Left lobe of liver (tissue), 2 donors: ENCODE measurements around the gene FNDC3B. TPM values are rescaled to one million over a fixed set of nuclear protein-coding genes. Genes with fewer than 3 reads are reported as not detected.
"Not testable (repeated sequence)": the region's sequence is repeated elsewhere in the genome, so short reads cannot be mapped to it uniquely, and the experiment has no call there.

ENCODE experiments used
- ATAC-seq: fragments of 200-7000 bp; cut with Tn5 transposase; one replicate; pipeline ENCODE4 v1.9.1; 2020; ENCODE audit warnings: mild to moderate bottlenecking, moderate library complexity
- DNase-seq: peaks from one replicate; pipeline ENCODE4 v3.0.0-alpha.2; 2020; ENCODE audit warnings: low spot score
- total RNA-seq: library from RNA; stranded (reverse); gene quantifications from one replicate; pipeline ENCODE4 v1.2.1, GENCODE V29; 2021
- donor health status: DM: no; HTN: no; CAD: no; lungs with moderate emphysema.
- donor health status: DM: no; HTN: yes; CAD: no.

FNDC3B gene
- total RNA-seq, 1 donor from 2014 or later, result 44.6 TPM

DNA sequence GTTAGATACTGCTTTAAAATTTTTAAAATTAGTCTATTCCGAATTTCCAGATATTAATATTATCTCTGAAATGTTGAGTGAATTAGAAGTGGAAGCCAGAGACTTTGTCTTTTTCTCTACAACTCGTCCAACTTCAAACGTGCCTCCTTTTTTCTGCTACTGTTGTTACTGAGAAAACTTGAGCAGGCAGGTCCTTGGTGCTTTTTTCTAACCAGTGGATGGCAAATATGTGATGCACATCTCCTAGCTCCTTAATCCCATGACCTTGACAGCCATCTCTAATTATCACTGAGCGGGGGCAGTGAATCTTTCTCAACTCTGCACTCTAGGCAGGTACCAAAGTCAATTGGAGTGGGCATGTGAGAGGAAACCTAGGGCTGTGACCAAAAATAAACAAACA lies 50.7 kb downstream of the FNDC3B start:
- DNase-seq (no peak), ATAC-seq (no peak)

DNA sequence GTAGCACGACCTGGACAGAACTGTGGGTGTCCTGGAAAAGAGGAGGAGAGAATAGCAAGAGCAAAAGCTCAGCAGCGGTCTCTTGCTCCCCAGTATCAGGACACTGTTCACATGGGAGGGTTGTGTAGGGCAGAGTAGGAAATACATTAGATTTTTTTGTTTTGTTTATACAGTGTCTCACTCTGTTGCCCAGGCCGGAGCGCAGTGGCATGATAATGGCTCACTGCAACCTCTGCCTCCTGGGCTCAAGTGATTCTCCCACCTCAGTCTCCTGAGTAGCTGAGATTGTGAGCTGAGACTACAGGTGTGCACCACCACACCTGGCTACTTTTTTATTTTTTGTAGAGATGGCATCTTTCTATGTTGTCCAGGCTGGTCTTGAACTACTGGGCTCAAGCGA lies 53.3 kb downstream of the FNDC3B start:
- ATAC-seq (no peak), DNase-seq (no peak)

DNA sequence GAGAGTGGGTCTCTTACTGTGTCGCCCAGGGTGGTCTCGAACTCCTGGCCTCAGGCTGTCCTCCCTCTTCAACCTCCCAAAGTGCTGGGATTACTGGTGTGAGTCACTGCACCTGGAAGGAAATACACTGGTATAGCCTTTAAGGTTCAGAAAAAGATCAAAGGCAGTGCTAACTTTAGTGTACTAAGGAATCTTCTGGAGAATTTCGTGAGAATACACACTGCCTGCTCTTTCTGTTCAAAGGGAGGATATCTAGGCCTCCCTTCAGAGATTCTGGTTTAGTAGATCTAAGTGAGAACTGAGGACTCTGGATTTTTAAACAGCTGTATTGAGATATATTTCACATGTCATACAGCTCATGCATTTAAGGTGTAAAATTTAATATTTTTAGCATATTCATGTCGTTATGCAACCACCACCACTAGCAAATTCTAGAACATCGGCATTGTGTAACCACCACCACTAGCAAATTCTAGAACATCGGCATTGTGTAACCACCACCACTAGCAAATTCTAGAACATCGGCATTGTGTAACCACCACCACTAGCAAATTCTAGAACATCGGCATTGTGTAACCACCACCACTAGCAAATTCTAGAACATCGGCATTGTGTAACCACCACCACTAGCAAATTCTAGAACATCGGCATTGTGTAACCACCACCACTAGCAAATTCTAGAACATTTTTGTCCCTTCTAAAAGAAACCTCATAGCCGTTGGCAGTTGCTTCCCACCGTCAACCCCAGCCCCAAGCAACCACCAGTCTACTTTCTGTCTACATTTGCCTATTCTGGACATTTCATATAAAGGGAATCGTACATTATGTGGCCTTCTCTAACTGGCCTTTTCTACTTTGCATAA lies 54.4 kb downstream of the FNDC3B start:
- DNase-seq, result not testable (repeated sequence)

DNA sequence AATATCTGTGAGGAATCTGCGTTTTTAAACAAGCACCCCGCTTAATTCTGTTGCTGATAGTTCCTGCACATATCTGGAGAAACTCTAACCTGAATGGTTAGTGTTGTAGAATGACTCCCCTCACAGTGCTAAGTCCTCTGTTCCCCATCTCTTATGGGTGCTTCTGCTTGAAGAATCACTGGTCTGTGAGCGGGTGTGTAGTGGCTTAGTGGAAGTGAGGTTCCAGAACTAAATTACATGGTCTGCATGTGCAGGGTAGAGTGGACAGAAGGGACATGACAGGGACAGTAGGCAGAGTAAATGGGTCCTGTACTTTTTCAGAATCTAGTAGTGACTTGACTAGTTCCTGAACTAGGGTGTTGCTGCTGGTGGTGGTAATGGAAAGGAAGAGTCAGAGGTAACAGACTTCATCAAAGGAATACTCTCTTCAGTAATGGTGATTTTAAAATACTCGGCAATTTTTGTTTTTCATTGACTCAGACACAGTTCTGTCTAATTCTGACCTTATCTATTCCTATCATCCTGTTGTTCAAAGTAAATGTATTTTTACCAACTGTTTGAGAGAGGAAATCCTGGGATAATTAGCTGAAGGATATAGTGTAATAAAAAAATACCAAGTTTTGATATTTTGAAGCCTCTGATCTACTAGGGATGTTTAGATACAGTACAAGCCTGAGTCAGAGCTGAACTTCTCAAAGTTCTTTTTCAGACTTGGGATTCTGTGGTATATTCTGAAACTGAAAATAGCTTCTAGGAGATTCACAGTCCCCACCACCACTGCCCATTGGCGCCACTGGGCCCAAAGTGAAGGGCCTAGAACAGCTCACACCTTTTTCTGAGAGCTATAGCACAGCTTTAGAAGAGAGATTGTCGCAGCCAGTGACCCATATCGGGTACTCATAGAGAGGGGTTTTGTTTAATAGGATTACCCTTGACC lies 55.5 kb downstream of the FNDC3B start:
- no peak for DNase-seq
- ATAC-seq, result no peak

More for the DNA sequence above, 54.4 kb downstream of the FNDC3B start:
- not testable (repeated sequence) for ATAC-seq

DNA sequence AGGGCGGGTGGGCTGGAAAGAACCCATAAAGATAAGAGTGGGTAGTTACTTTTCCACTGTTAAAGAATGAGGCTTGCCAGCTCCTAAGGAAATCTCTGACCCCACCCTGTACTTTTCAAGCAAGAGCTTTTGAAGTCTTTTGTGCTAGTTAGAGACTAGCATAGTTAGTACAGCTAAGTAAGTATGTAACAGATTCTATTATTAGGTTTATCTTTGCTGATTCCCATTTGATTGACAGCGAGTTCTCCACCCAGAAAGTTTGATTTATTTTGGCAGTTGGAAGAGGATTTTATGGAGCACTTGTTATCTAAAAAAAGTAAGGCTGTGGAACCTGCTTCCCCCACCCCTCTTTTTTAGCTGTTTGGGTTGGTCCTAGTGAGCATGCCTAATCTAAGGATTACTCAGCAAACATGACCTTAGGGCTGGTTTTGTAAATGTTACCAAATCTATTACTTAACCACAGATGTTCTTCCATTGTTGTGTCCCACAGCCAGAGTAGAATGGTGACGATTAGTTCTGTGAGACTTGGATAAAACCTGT lies 57.6 kb downstream of the FNDC3B start:
- DNase-seq (peak; percentile 59), ATAC-seq (peak; percentile 78)

DNA sequence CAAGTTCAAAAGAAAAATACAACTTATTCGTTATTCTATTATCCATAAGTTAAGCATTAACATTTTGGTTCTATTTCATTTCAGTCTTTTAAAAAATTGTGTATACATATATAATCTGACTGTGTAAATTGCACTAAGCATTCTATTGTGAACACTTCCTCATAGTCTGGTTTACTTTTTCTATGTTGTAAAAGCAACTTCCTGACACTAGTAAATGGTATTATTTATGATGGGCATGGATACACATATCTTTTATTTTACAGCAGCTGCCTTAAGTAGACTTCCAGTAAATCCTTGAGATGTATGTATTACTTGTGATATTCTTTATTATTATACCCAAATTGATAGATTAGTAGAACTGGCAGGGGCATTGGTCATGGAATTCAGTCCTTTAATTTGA lies 58.2 kb downstream of the FNDC3B start:
- ATAC-seq (no peak), DNase-seq (no peak)

DNA sequence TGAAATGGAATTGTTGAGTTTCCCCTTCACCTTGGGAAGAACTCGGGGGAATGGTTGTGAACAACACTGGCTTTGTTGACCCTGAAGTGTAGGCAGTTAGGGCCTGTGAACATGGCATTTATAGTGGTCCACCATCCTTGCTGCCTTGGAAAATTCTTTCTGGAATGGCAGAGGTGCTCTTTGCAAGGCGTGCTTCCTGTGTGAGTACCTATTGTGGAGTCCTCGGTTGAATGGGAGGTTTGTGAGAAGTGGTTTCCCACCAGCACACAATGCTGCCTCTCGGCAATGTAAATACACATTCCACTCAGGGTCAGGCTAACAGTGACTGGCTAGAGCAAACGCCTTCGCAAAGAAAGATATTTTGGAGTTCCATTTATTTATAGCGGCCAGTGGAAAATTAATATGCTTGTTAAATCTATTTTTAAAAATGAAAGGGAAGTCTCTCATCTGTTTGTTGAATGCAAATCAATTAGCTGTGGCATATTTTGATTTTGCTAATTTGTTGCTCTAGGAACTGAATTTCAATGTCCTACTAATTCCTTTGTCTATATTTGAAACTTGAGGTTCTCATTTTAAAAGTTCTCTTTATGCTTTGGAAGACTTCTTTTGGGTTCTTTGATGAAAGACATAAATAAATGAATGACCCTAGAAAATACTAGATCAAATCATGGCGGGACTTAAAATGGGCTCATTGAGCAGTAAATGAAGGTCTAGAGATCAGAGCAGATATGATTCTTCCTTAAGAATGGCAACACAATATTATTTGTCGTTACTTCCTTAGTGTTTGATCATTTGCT lies 59.5 kb downstream of the FNDC3B start:
- no peak for DNase-seq
- no peak for ATAC-seq

DNA sequence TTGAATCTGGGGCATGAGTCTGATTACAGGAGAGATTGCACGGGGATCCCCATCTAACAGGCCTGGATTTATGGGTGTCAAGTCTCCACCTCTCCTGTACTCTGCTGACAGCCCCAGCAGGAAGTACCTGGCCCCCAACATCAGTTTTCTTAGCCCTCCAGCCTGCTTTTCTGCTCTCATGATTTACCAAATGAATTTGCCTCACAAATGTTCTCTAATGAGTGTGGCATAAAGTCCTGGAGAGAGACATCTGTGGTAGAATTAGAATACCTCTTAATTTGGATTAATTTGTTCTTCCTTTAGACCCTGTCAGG lies 60.1 kb downstream of the FNDC3B start:
- no peak for ATAC-seq
- DNase-seq, result no peak

DNA sequence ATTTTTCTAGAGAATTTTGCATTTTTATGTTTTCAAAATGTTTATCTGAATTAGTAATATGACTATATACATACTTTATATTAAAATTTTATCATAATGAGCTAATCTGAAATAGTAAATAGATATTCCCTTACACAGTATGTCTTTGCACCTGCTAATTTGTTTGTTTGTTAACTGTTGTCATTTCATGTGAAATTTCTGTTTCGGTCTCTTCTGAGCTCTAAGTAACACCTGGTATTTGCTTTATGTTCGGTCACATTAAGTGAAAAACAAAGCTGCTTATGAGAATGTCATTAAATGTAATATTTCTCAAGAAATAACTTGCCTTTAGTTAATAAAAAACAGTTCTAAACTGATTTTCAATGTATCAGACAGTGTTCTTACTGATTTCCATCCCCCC lies 61.1 kb downstream of the FNDC3B start:
- DNase-seq, result no peak
- ATAC-seq, result no peak

DNA sequence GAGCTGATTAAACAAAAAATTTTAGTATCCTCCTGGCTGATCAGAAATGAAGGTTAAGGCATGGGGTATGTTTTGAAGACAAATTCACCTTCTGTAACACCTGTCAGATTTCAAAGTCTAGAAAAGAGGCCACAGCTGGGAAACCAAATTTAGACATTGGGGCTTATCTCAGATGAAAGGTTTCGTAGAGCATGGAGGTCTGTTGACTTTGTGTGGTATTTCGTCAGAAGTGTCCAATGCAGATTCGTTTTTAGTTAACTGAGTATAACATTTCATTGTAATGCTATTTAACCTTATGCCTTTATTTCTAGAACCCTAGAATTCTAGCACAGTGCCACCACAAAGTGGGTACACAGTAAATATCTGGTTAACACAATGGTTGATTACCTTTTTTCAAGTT lies 61.7 kb downstream of the FNDC3B start:
- DNase-seq (no peak), ATAC-seq (peak; percentile 67)

DNA sequence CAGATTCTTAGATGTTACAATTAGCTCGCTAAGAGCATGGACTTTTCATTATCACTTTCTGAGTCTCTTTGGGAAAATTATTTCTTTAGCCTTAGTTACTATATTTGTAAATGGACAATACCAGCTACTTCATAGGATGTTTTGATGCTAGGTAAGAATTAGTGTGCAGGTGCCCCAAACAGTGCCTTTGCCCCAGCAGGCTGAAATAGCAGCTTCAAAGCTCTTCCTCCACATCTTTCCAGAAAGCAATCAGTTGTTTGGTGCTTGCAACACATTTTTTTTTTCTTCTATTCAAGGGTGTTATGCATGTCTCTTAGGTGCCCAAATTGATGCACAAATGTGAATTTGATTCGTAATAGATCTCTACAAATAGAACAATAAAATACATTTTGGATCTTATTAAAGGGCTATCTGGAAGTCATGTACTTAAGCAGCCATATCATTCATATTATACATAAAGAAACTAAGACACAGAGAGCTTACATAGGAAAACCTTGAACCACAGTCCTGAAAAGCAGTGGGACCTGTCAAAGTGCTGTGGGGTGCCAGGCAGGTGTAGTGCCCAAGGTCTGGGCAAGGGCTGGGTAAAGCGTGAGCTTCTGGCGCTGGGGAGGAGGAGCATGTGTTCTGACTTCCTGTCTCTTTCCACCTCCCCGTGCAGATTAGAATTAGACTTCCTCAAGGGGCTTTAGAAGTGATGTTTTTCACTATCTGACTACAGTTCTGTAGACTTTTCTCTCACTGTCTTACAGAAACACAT lies 62.9 kb downstream of the FNDC3B start:
- DNase-seq, result no peak
- peak; percentile 72 for ATAC-seq

DNA sequence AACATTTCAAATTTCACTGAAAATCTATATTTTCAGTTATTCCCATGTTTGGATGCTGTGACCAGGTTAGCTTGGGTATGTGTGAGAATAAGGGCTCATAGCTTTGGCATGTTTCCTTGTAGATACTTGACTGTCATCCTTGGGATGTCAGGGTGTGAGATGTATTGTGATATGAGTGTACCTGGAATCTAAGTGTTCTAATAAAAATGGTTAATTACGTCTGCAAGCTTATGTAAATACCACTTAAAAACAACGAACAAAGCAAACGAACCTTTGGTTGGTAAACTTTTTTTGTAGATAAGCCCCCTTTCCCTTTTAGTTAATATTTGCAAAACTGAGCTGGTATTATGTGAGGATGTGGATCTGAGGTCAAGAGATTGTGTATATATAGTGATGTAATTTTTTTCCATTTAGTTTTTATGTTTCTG lies 63.5 kb downstream of the FNDC3B start:
- ATAC-seq (peak; percentile 43), DNase-seq (no peak)

DNA sequence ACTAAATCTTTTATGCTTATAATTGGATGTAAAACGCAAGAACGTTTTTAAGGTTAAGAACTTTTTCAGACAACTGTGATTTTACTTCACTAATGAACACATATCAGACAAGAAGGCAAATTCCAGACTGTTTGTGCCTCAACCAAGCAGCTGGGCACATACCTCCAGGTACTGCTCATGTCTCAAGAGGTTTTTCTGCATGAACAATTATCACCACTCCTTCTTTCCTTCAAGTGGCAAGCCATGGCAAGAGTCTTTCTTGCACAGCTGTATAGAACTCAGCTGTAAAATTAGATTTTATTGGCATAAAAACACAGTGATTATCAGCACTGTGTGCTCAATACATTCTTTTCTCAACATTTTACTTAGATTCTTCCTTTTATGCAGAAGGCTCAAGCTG lies 64.3 kb downstream of the FNDC3B start:
- no peak for DNase-seq

DNA sequence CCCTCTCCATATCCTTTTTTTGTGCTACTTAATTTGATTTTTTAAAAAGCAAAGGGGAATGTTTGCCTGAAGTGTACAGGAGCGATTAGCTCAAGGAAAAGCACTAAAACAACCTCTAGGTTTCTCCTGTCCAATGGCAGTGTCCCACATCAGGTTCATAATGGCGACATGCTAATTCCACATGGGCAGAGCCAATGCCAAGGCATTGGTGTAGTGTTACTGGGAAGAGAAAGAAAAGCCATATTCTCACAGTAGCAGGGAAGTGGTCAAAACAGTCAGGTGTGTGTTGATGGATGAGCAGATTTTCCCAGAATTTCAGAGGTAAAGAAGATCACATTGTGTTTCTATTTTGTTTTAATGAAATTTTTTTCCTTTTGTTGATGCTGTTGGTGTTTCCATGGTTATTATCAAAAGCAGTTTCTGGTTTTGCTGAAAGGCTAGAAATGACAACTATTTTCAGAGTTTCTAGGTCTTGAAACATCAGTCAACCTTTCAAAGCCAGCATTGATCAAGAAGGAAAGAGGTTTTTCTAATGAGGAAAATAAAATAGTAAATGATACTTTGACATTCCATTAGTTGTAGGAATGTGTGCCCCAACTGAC lies 65.2 kb downstream of the FNDC3B start:
- no peak for ATAC-seq
- no peak for DNase-seq

More for the DNA sequence above, 64.3 kb downstream of the FNDC3B start:
- ATAC-seq, result no peak

DNA sequence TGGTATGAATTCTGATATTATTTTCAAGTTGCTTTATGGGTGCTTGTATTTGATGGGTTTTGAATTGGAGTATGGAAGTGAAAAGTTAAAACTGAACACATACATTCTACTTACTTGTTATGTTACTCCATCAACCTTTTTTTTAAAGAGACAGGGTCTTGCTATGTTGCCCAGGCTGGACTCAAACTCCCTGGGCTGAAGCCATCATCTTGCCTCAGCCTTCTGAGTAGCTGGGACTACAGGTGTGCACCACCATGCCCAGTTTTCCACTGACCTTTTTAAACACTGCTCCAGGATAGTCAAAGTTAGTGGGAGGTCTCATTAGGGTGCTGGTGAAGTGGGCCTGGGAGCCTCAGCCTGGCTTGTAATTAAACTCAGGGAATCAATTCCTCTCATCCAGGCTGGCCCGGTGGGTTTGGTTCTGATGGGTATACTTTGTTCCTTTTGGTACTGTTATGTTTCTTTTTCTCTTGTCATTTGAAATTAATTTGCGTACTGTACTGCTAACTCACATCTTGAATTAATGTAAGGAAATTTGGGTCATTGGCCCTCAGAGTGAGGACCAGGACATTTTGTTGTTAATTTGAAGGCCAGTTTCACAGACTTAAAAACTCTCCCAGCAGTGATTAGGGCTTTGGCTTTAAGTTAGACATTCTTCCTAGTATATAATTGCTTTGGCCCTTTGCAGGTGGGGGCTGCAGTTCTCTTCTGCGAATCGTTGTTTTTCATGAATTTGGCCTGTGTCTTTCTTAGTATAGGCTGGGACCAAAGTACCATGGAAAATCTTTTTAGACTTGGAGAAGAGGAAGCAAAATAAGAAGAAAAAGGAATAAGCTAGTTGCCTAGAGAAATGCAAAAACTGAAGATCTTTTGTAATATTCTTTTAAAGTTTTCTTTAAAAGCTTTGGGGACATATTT lies 66.9 kb downstream of the FNDC3B start:
- DNase-seq (no peak), ATAC-seq (no peak)

DNA sequence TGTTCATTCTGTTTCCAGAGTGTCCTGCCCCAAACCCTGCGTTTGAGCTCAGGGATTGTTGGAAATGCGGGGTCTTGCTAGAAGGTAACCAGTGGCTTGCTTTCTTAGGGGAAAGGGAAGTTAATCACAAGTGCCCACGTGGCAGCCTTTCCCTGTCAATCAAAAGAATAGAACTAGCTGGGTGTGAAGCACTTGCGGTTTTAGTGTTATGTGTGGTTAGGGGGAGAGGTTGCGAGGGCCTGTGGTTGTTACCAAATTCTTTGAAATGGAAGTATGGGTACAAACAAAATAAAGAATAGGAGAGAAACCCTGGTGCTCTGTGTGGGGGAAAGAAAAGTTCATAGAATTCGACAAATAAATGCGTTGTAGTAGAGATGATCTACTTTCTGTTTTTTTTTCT lies 67.6 kb downstream of the FNDC3B start:
- ATAC-seq (no peak), DNase-seq (no peak)

DNA sequence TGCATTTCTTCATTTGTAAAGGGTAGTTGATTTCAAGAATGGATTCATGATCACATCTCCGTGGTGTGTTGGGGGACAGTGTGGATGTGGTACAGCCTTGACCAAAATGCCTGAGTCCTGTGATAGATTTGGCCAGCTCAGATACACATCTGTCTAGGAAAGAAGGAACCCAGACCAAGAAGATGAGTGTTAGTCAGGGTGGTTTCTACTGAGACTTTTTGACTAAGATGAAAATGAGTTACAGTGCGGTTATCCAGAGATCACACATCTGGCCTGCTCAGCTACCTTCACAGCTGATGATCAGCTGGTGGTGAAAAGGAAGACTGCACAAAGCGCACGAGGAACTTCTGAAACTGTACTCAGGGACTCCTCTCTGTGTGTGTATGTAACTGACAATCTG lies 68.0 kb downstream of the FNDC3B start:
- DNase-seq, result no peak
- ATAC-seq, result no peak

DNA sequence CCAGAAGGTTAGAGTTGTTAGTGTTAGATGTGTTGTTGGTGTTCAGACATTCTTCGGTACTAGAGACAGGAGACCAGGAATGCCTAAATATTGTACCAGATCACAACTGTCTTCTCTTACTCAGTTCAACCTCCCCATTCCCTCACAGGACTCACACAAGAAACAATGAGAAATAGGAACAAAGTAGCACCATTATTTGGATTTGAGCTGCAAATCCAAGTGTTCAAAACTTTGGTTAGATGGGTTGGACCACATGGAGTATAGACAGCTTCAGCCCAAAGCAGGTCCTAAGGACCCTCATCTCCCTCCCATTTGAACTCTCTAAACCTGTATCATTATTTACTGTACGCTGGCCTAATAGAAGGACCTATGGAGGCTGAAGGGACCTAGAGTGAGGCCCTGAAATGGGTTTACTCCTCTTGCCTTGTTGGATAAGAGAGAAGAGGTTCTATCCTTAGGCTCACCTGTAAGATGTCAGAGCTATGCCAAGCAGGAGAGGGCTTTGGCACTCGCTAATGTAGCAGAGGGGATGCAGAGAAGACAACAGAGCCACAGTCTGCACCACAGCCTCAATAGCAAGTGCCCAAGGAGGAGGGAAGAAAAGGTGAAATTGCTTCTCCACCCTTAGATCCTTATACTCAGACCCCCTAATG lies 70.9 kb downstream of the FNDC3B start:
- no peak for ATAC-seq
- DNase-seq, result no peak
